Activated gamma-delta T cell treated with anti-CD3 and anti-CD28 coated beads, Interleukin-2, amount 50 U/mL, for 16 hours (primary cell): ENCODE results near the gene TRPC3.

Experiments
- DNase-seq: peaks from one replicate; pipeline ENCODE4 v3.0.0-alpha.2; 2020; ENCODE audit warnings: low read depth

TRPC3 gene

DNA sequence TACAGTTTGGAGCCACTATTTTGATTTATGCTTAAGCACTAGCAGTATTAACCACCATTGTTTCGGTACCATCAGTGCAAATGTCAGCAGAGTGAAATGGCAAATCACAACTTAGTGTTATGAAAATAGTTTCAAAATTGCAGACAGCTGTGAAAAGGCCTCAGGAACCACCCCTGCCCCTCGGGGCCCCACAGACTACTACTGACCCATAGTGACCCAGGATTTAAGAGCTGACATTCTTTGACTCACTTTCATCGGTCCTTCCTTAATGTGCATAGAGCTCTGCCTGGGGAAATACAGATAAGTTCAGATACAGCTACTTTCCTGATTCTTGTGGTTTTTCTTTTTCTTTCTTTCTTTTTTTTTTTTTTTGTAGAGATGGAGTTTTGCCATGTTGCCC lies 78.3 kb downstream of the TRPC3 start:
- no peak for DNase-seq

DNA sequence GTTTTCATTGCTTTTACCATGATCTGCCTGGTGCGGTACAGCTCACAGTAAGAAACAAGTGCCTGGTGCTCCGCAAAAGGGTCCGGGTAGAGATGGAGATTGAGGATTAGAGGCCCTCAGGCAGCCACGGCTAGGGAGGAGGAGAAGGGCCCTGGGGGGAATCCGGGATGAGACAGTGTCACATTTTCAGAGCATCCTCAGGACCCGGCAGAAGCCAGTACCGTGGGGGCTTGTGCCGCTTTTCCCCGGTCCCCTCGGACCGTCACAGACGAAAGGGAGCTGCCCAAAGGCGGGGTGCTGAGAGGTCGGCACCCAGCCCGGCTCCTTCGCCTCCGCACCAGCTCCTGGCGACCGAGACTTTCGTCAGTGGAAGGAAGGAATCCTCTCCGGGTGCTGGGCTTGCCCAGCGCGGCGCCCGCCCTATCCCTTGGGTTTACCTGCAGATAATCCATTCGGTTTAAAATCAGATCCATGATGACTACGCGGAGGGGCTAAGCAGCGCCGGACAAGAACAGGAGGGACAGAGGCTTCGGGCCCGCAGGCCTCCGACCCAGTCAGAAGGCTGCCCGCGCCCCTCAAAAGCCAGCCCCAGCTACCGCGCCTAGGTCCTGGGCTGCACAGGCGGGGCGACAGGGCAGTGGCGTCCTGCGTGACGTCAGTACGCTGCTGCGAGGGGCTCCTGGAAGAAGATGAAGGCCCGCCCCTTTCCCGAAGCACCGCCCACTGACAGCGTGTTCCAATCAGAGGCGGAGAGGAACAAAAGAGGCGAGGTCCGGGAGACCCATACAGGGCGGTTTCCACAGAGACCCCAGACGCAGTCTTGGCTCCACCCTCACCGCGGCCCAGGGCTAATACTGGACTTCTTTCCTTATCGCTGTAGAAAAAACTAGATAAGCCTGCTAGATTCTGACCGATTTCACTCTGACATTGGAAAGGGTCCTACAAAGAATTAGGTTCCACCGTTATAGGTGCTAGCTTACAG lies 81.7 kb downstream of the TRPC3 start, which contains the start of gene BBS7:
Gene BBS7 (minus strand): TSS at position 634 of the 982 bp plus-strand sequence. CDS start 161 bp downstream, at position 473.
- peak; percentile 91 for DNase-seq

DNA sequence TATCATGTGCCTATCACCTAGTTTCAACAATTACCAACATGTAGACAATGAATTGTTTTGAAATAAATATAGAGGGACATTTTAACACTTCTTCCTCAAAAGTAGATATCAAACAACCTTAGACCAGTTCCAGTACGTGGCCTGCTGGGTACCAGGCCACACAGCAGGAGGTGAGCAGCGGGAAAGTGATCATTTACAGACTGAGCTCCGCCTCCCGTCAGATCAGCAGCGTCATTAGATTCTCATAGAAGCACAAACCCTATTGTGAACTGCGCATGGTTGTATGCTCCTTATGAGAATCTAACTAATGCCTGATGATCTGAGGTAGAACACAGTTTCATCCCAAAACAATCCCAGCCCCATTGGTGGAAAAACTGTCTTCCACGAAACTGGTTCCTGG lies 88.1 kb downstream of the TRPC3 start:
- DNase-seq: no peak

DNA sequence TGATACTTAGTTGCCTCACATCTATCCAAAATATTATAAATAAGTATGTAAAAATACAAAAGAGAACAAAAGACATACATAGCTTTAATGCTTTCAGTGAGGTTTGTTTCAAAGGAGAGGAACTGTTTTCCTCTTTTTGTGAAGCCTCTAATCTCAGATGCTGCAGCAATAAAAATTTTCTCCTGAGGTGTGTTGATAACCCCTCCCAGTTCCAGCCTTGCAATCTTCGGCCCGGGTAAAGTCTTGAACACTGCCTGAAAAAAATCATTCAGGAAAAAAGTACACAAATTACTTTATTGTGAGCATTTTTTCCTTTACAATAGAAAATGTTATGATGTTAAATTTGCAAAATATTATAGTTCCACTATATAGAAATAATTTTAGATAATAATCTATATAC lies 90.4 kb downstream of the TRPC3 start:
- DNase-seq: no peak

DNA sequence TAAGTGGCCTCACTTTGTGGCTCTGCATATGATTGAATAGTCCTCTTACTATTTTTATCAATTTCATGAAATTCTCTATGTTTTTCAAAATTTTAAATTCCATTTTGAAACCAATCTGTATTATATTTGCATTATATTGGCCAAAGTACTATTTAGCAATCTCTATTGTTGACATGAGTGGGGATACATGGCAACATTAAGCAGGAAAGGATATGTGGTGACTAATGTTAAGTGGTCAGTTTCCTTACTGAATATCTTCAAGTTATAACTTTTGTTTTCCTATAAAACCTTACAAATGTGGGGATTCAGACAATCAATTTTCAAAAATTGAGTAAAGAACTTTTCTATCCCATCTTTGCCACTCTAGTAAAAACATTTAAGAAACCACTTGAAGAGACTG lies 91.7 kb downstream of the TRPC3 start:
- DNase-seq: no peak

DNA sequence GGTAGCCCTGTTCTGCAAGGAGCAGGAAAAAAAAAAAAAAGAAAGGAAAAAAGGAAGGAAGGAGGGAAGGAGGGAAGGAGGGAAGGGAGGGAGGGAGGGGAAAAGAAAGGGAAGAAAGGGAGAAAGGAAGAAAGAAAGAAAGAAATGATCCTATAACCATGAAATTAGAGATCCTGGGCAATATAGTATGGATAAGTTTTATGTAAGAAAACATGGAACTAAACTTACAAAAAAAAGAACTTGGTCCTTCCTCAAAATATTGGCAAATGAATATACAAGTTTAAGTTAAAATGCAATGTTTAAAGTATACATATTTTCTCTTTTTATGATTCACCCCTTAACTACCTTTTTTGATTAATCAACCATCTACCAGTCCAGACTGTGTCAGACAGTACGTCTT lies 100.5 kb downstream of the TRPC3 start:
- no peak for DNase-seq

DNA sequence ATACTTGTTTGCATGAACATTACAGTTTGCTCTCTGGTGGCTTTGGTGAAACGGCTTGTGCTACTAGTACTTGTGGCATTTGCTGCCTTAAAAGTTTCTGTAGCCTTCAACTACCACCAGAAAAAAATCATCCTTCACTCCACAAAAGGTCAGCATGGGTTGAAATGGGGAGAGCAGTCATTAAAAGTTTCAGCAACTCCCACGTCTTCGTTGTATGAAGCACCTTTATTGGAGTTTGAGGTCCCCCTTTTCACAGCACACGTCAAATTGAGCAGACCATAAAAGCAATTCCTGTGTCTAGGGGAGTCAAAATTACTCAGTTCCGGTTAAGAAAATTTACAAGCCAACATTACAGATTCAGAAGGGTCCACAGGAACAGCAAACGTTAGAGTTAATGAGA lies 105.2 kb downstream of the TRPC3 start:
- DNase-seq: no peak

DNA sequence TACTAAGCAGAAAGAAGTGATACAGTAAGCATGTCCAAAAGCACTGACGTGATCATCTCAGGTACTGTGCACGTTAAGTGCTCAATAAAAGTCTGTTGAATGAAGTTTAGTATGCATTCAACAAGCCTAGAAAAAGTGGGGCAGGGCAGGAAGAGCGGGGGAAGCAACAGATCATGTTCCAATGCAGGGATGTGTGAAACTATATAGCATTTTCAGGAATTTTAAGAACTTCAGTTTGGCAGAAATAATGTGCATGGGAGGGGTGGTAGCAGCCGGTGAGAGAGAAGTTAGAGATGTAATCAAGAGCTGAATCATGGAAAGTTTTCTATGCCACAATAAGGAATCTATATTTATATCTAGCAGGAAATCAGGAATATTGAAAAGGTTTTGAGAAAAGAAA lies 109.0 kb downstream of the TRPC3 start:
- no peak for DNase-seq

DNA sequence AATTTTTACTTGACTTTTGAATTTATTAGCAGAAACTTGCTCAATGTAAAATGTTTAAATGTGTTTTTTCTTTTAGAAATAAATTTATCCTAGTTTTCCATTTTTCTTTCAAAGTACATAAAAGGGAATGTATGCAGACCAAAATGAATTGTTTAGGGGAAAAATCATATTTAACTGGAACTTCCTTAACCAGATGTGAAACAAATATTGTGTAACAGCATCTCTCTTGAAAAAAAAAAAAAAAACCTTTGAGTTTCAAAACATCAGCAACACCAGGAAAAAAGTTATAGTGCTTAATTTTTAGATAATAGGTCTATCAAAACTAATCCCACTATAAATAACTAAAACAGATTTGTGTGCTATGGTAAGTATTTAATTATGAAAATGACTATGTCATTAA lies 113.7 kb downstream of the TRPC3 start:
- DNase-seq: no peak

DNA sequence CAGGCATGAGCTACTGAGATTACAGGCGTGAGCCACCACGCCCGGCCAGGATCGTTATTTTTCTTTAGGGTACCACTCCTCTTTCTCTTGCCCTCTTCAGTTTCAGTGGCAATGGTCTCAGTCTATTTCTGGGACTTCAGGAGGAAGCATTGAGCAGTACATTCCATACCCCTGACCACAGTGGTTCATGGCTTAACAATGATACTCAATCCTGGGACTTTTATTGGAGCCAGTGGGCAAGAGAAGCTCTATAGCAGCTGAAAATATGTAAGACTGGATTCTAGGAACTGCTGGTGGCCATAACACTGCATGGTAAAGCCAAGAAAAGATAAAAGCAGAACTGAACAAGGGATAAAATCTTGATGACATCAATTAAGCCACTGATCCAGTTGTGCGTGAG lies 122.3 kb downstream of the TRPC3 start:
- DNase-seq: no peak
